GM21723 (cell line): ENCODE data around the gene BRAT1.

Experiments used
- ATAC-seq: cut with Tn5 transposase; IDR thresholded peaks from one replicate; pipeline ENCODE4 v1.9.1; 2021; ENCODE audit warnings: mild to moderate bottlenecking, moderate library complexity; ENCODE audit not compliant: unreplicated experiment

BRAT1 gene

DNA sequence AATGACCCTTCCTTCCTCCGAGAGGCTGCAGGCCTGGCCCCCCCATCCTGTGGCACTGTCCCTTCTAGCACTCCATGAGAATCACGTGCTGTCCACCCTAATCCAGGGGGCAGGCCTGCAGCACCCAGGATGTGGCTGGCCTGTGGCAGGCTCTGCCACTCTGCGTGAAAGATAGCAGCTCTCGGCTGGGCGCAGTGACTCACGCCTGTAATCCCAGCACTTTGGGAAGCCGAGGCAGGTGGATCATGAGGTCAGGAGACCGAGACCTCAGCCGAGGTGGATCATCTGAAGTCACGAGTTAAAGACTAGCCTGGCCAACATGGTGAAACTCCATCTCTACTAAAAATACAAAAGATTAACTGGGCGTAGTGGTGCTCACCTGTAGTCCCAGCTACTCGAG, 54.6 kb downstream of the BRAT1 start:
- ATAC-seq: no peak

DNA sequence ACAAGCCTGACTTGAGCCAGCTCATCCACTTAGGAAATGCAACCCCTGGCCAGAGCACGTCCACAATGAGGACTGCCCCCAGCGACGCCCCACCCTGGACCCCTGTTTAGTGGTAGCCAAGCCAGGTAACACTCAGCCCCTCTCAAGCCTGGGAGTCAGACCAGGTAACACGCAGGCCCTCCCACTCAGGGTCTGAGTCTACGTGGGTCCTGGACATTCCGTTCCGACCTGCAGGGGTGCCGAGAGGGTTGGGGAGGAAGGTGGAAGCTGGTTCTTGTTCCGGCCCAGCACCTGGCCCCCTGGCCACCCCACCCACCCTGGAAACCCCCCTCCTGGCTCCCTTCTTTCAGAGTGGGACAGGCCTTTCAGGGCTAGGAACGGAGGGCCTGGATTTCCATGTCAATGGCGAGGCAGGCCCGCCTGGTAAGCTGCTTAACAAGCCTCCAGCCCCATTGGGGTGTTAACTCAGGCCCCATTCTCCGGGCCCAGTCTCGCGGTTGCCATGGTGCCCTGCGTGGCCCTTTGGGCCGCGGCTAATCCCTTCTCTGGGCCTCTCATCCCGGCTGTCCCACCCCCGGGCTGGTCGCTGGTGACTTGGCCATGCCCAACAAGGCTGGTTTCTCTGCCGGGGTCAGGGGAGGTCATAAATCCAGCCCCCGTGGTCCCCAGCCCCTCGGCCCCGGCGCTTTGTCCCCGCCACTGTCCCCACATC, 55.4 kb downstream of the BRAT1 start:
- no peak for ATAC-seq

DNA sequence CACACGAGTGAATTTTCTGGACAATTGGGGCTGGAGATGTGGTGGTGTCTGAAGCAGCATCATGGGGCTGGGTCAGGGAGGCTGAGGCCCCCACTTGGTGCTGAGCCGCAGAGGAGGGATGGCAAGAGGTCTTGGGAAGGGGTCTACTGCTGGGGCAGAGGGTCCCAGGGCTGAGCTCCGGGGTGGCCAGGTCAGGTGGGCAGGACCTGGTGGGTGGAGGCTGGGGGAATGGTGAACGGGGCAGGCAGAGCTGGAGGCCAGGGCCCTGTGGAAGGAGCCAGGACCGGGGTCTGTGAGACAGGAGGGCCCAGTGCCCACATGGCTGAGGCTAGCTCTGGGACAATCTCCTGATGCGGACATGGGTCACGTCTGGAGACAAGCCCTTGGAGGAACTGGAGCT, 56.1 kb downstream of the BRAT1 start:
- no peak for ATAC-seq

DNA sequence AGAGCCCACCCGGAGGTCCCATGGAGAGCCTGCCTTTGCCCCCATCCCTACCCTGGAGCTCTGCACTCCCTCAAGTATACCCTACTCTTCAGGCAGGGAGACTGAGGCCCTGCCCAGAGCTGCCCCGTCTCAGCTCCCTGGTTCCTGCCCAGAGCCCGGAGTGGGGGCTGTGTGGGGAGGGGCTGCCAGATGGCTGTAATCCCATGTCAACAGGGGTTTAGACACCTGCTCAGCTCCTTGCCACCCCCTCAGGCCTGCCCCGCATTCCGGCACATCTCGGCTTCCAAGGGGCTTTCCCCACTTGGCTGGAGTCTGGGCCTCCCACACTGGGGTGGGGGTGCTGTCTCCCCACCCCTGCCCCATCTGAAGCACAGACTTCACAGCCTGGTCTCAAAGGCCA, 56.6 kb downstream of the BRAT1 start:
- ATAC-seq: no peak

DNA sequence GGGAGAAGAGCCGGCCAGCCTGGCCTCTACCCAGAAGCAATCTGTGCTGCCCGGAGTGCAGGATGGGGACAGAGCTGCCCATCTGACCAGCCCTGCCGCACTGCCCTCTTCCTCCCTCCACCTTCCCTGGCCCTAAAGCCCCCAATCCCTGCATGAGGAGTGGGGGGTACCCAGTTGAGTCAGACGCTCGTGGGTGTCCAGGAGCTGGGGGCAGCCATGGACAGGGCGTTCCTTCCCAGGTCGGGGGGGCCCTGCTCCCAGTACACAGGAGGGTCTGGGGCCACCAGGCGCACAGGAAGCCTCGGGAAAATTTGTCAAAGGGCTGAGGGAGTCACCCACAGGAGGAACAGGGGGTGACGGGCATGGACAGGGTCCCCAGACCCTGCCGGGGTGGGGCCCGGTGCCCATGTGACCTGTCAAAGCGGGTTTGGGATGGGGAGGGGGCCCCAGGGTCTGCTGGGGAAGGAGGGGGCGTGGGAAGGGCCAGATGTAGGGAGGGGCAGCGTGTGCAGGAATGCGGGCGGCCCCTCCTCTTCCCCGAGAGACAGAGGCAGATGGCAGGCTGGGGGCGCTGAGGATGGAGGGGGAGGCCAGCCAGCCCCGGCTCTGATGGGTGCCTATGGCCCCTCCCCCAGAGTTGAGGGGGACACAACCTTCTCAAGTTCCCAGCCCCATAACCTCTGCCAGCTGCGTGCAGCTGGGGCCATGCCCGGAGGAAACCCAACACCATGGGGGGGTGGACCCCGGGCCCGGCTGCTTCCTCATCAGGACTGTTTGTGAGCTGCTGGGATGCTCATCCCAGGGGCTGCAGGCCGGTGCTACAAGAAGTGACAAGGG, 57.6 kb downstream of the BRAT1 start:
- no peak for ATAC-seq

DNA sequence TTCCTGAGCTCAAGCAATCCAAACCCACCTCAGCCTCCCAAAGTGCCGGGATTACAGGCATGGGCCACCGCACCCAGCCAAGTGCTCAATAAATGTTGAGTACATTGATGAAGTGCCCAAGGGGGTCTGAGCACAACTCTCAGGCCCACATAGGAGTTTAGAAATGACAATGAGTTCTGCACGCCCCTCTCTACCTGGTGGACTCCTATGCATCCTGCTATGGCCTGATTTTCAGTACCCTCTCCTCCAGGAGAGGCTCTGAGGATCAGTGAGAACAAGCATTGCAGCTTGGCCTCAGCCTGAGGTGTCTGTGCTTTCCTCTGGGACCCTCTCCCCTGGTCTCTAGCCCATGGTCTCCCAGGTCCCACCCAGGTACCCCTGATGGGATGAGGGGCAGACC, 58.3 kb downstream of the BRAT1 start:
- ATAC-seq: no peak

DNA sequence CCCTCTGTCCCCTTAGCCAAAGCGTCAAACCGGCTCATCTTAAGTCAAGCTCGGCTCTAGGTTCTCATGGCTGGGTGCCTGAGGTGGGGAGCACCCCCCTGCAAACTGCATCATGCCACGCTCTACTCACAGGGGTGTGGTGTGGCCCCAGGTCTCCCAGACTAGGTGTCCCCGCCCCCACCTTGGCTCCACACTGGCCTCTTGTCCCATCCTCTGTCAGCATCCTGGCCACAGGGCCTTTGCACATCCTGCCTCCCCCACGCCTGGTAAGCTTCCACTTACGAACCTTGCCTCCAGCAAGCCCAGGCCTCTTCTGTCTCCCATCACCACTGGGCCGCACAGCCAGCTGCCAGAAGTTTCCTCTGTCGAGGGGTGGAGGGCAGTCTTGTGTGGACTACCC, 58.9 kb downstream of the BRAT1 start:
- no peak for ATAC-seq

DNA sequence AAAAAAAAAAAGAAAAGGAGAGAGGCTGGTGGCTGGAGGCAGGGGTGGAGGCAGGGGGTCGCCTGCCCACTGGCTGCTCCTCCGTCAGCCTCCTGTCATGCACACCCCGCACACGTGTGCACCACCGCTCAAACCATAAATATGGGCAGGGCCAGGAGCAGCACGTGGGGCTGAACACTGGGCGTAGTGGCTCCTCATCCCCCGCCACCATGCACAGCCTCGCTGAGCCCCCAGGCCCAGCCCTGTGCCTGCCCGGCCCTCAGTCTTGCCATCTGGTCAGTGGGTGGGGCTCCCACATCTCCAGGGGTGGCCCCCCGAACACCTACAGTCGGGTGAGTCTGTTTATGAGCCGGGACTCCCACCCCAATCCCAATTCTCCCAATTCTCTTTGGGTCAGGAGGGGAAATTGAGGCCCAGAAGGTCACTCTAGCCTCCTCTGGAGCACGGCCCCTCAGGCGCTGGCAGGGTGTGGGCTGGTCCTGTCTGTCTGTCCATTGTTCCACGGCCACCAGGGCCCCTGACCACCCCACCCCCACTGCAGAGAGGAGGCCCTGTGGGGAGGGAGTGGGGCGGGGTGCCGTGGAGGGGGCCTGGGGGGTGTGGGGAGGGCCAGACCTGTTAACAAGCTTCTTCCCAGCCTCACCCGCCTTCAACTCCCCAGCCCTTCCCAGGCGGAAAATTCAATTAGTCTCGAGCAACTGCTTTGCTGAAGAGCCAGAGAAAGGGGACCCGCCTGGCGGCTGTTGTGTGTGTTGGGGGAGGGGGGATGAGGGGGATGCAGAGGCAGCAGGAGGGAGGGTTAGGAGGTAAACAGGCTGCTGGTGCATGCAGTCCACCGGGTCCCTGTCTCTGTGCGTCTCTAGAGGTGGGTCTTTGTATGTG, 59.7 kb downstream of the BRAT1 start:
- ATAC-seq: no peak

DNA sequence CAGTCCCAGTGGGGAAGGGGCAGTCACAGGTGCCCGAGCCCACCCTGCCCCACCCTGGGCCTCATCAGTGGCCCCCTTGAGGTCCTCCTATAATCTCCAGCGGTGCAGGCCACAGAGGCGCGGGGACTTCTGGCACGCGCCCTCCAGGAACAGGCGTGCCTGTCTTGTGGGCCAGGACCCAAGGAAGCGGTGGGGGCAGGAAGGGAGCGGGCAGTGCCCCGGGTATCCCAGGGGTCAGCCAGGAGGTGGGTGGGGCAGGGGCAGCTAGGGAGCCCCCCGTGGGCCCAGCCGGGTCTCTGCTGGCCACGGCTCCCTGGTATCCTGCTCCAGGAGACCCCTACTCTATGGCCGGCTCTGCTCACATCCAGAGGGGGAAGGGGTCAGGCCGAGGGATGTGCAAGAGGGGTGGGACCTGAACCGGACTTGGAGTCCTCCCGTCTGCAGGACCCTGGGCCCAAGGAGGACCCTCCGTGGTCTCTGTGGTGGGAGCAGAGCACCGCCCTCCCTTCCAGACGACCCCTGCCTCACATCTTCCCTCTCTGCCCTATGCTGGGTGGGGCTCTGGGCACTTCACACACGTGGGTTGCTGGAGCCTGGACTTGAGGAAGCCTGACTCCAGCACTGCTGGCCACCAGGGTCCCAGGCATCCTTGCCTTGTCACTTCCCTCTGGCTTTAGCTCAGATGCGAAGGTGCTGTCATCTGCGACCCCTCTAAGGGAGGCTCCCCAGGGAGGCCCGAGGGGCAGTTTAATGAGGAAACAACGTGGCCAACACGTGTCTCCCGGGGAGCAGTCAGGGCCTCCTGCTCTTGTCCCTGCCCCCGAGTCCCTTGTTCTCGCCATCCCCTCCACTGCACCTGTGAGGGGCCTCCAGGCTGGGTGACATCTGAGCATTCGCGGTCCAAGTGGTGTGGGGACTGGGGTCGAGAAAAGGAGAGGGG, 60.9 kb downstream of the BRAT1 start:
- no peak for ATAC-seq

DNA sequence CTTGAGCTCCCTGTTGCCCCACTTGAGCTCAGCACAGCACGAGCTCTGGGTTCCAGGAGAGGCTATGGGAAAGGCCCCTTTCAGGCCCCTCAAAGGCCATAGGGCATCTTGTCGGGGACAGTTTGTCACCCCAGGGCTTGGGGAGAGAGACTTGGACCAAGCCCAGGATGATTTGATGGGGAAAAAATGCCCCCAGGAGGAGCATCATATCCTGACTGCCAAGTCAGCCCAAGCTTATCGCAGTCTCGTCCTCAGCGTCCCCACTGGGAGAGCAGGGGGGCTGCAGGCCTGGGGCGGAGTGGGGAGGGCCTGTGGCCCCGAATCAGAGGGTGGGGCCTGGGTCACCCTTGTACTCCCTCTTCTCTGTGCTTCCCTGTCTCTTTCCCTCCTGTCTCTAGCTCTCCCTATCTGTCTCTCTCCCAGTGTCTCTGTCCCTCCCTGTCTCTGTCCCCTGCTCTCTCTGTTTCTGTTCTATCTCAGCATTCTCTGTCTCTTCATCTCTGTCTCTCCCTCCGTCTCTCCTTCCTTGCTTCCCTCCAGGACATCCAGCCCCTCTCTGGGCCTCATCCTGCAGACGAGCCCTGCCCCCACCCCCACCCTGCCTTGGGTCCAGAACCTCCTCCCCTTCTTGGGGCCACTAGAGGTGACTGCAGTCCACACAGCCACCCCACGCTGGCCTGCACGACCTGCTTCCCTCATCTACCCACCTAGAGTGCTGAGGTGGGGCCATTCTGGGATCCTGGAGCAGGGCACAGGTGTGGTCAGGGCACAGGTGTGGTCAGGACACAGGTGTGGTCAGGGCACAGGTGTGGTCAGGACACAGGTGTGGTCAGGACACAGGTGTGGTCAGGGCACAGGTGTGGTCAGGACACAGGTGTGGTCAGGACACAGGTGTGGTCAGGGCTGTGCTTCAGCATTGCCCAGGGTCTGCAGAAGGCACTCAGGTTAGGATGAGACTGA, 61.8 kb downstream of the BRAT1 start:
- no peak for ATAC-seq

DNA sequence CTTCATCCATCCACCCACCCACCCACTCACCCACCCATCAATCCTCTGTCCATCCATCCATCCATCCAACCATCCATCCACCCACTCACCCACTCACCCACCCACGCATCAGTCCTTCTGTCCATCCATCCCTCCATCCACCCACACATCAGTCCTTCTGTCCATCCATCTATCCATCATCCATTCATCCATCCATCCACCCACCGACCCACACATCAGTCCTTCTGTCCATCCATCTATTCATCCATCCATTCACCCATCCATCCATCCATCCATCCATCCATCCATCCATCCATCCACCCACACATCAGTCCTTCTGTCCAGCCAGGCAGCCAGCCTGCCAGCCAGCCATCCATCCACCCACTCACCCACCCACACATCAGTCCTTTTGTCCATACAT, 63.3 kb downstream of the BRAT1 start:
- ATAC-seq: no peak

DNA sequence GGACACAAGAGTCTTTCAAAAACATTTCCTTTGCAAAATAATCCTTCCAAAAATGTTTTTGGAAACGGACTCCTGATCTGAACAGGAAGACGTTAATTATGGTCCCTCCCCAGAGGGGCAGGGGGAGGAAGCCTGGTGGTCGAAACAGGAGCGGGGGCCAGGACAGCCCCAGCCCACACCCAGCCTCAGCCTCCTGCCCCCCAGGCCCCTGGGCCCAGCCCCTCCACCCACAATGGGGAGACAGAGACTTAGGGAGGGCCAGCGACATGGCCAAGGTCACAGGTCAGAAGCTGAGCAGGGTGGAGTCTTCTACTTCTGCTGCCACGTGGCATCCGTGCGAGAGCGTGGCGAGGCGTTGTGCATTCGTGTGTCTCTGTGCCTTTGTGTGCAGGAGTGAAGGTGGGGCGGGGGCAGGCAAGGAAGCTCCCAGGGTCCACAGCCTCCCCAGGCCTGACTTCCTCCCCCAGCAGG, 65.1 kb downstream of the BRAT1 start:
- no peak for ATAC-seq

DNA sequence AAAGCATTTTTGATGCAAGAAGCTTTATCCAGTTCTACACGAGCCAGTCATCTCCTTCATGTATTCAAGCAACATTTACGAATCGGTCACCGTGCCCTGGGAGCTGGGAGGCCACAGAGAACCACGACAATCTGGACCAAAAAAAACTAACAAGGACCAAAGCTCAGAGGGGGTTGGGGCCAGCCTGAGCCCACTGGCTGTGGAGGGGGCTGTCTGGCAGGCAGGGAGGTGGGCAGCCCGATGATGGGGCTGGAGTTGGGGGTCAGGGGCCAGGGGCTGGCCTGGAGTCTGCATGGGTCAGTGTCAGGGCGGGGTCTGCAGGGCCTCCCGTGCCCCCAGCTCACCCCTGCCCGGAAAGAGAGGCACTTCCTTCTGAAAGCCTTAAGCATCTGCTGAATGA, 66.6 kb downstream of the BRAT1 start:
- no peak for ATAC-seq

DNA sequence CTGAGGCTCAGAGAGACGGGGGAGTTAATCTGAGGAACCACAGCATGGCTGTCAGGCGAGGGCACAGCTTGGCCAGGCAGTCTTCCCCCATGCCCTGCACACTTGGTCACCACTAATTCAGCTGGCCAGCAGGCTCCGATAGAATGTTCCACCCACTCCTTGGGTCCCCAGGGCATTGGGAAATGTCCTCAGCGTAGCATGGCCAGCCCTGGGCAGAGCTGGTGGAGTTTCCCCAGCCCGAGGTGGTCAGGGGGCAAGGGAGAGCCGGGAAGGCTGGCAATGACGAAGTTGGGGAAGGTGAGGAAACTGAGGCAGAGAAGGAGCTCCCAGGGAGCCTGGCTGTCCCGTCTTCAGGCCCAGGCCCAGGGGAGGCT, 67.1 kb downstream of the BRAT1 start:
- no peak for ATAC-seq
